ENCODE measurements around the gene GRK1.

GRK1 gene

DNA sequence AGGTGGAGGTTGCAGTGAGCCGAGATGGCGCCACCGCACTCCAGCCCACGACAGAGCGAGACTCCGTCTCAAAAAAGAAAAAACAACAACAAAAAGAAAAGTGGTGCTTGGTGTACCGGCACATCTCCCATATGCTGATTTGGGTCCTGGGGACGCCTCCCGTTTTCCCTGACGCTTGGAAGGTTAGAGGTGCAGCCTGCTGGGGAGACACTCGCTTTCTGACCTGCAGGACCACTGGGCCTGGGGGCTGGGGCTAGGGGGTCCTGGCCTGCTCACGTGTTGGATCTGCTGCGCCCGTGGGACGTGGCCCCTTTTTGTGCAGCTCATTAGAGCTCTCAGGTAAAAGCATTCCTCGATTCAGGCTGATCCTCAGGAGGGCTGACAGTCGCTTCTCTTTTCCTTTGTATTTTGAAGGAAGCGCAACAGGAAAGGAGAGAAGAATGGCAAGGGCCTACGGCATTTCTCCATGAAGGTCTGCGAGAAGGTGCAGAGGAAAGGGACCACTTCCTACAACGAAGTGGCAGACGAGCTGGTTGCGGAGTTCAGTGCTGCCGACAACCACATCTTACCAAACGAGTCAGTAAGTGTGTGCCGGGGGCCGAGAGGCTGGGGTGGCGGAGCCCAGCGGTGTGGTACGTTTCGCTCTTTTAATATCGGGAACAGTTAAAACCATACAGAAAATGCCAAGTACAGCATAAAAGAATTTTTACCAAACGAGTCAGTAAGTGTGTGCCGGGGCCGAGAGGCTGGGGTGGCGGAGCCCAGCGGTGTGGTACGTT lies 34.1 kb upstream of the GRK1 start:
- peaks cover 78% of the 10 kb centered on the region for H3K36me3 ChIP-seq

GRCh38 chr13:113633485-113633873 lies 33.5 kb upstream of the GRK1 start:
- TF ChIP-seq, protein P1, sequence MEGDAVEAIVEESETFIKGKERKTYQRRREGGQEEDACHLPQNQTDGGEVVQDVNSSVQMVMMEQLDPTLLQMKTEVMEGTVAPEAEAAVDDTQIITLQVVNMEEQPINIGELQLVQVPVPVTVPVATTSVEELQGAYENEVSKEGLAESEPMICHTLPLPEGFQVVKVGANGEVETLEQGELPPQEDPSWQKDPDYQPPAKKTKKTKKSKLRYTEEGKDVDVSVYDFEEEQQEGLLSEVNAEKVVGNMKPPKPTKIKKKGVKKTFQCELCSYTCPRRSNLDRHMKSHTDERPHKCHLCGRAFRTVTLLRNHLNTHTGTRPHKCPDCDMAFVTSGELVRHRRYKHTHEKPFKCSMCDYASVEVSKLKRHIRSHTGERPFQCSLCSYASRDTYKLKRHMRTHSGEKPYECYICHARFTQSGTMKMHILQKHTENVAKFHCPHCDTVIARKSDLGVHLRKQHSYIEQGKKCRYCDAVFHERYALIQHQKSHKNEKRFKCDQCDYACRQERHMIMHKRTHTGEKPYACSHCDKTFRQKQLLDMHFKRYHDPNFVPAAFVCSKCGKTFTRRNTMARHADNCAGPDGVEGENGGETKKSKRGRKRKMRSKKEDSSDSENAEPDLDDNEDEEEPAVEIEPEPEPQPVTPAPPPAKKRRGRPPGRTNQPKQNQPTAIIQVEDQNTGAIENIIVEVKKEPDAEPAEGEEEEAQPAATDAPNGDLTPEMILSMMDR (IDR thresholded peaks at IDR 0.05; ENCODE audit: low read depth, low read length): no peak
- H3K4me3 ChIP-seq (ENCODE audit: low read depth, low read length): no peak overlapping the region
- H3K9me3 ChIP-seq: no peaks in the 10 kb centered on the region
- peaks cover 81% of the 10 kb centered on the region for H3K36me3 ChIP-seq
- no peaks in the 10 kb centered on the region for H3K4me1 ChIP-seq
- H3K27me3 ChIP-seq: no peaks in the 10 kb centered on the region
- DNase-seq: no peak

More for the DNA sequence above, 34.1 kb upstream of the GRK1 start:
- no peak overlapping the region for H3K4me3 ChIP-seq (ENCODE audit: low read depth, low read length)
- no peak for DNase-seq
- TF ChIP-seq, protein P1 (IDR thresholded peaks at IDR 0.05; ENCODE audit: low read depth, low read length): no peak
- H3K9me3 ChIP-seq: no peaks in the 10 kb centered on the region
- H3K27me3 ChIP-seq: no peaks in the 10 kb centered on the region
- H3K4me1 ChIP-seq: no peaks in the 10 kb centered on the region

GRCh38 chr13:113634279-113635047 lies 32.6 kb upstream of the GRK1 start:
- no peak for DNase-seq
- H3K36me3 ChIP-seq: peaks cover 90% of the 10 kb centered on the region
- TF ChIP-seq, protein P1 (IDR thresholded peaks at IDR 0.05; ENCODE audit: low read depth, low read length): no peak
- H3K4me3 ChIP-seq (ENCODE audit: low read depth, low read length): no peak overlapping the region
- H3K4me1 ChIP-seq: no peaks in the 10 kb centered on the region
- no peaks in the 10 kb centered on the region for H3K27me3 ChIP-seq
- no peaks in the 10 kb centered on the region for H3K9me3 ChIP-seq

GRCh38 chr13:113635048-113635420 lies 32.0 kb upstream of the GRK1 start:
- Histone ChIP-seq H3K4me1 (no peaks in the 10 kb centered on the region), H3K36me3 (peaks cover 94% of the 10 kb centered on the region), H3K4me3 (ENCODE audit: low read depth, low read length) (no peak overlapping the region), H3K9me3 (no peaks in the 10 kb centered on the region), H3K27me3 (no peaks in the 10 kb centered on the region)
- TF ChIP-seq, protein P1 (IDR thresholded peaks at IDR 0.05; ENCODE audit: low read depth, low read length): no peak
- no peak for DNase-seq

DNA sequence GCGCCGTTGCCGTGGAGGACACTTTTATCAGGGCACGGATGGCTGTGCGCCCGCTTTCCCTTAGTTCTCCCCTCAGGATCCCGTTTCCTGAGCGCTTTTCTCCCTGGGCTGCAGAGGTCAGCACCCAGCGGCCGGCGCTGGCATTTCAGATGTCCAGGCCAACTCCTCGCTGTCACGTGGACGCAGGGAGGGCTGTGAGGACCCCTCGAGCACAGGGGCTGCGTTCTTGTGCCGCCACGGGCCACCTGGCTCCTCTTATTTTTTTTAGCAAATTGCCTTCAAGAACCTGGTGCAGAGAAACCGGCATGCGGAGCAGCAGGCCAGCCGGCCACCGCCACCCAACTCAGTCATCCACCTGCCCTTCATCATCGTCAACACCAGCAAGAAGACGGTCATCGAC lies 31.3 kb upstream of the GRK1 start:
- TF ChIP-seq, protein P1 (IDR thresholded peaks at IDR 0.05; ENCODE audit: low read depth, low read length): no peak
- peaks cover 96% of the 10 kb centered on the region for H3K36me3 ChIP-seq

More for the DNA sequence above, 31.3 kb upstream of the GRK1 start:
- H3K27me3 ChIP-seq: no peaks in the 10 kb centered on the region
- no peaks in the 10 kb centered on the region for H3K4me1 ChIP-seq
- DNase-seq: no peak
- no peak overlapping the region for H3K4me3 ChIP-seq (ENCODE audit: low read depth, low read length)
- H3K9me3 ChIP-seq: no peaks in the 10 kb centered on the region
